ENCODE data around the gene PEX19.

The PEX19 gene

GRCh38 chr1:160239582-160240299 is 45.2 kb downstream of the PEX19 start:
- no peak for DNase-seq (ENCODE audit: low read depth in 2 of 2)

- no peak for DNase-seq (ENCODE audit: low read depth in 2 of 2)
These were observed 46.5 kb downstream of the PEX19 start for GRCh38 chr1:160238408-160238807.

- DNase-seq (ENCODE audit: low read depth in 2 of 2) = no peak
These were observed 47.4 kb downstream of the PEX19 start for GRCh38 chr1:160237558-160237957.

- no peak for DNase-seq (ENCODE audit: low read depth in 2 of 2)
These were observed 48.1 kb downstream of the PEX19 start for GRCh38 chr1:160236806-160237205.

- DNase-seq (ENCODE audit: low read depth in 2 of 2) = no peak
These were observed 52.0 kb downstream of the PEX19 start for GRCh38 chr1:160232911-160233310.

GRCh38 chr1:160228431-160228830 is 56.5 kb downstream of the PEX19 start:
- DNase-seq (ENCODE audit: low read depth in 2 of 2) = no peak

- DNase-seq (ENCODE audit: low read depth in 2 of 2) = no peak
These were observed 57.4 kb downstream of the PEX19 start for GRCh38 chr1:160227561-160227960.

- DNase-seq (ENCODE audit: low read depth in 2 of 2) = no peak
These were observed 57.9 kb downstream of the PEX19 start for GRCh38 chr1:160227034-160227433.

Data from stimulated activated CD8-positive, alpha-beta memory T cell treated with anti-CD3 and anti-CD28 coated beads, Interleukin-2, amount 100 ng/mL, for 48 hours (primary cell).